Keratinocyte (primary cell): ENCODE measurements around the gene VAC14. TPM values are rescaled to one million over a fixed set of nuclear protein-coding genes. Genes with fewer than 3 reads are reported as not detected.

Experiments used
- DNase-seq: peaks from one replicate; pipeline ENCODE4 v3.0.0-alpha.2; 2011; ENCODE audit warnings: low read depth, missing footprints, low spot score
- FAIRE-seq: peaks from 2 replicates; lab custom pipeline; 2011; peaks lifted over from hg19 to GRCh38; lab: Jason Lieb, UNC
- H2AFZ ChIP-seq: 2 replicates; pipeline ENCODE4 v1.6.0; 2012; ENCODE audit warnings: low read length, control low read depth, inconsistent platforms; ENCODE audit not compliant: control insufficient read depth
- H3K27ac ChIP-seq: 2 replicates; pipeline ENCODE4 v1.5.1; 2011; ENCODE audit warnings: low read length; ENCODE audit not compliant: control insufficient read depth, insufficient read depth
- H3K27me3 ChIP-seq: 3 replicates; pipeline ENCODE4 v1.6.0; 2011; ENCODE audit warnings: low read length; ENCODE audit not compliant: control insufficient read depth, insufficient read depth; ENCODE audit errors: extremely low read depth
- H3K36me3 ChIP-seq, 2 experiments: 2 replicates in 1 of 2; 3 replicates in 1 of 2; pipeline ENCODE4 v1.5.1; 2011; ENCODE audit warnings: low read length in 2 of 2, mild to moderate bottlenecking in 1 of 2; ENCODE audit not compliant: control insufficient read depth in 2 of 2, insufficient read depth in 2 of 2; ENCODE audit errors: extremely low read depth in 1 of 2
- H3K4me1 ChIP-seq: 3 replicates; pipeline ENCODE4 v1.5.1; 2011; ENCODE audit warnings: low read length; ENCODE audit not compliant: control insufficient read depth, insufficient read depth; ENCODE audit errors: extremely low read depth
- H3K4me2 ChIP-seq: 3 replicates; pipeline ENCODE4 v1.6.0; 2011; ENCODE audit warnings: low read depth, low read length; ENCODE audit not compliant: control insufficient read depth, insufficient read depth; ENCODE audit errors: extremely low read depth
- H3K4me3 ChIP-seq, 3 experiments: fragments of 200-600 bp in 1 of 3; sonication (generic) in 1 of 3; 2 replicates in 2 of 3; 3 replicates in 1 of 3; pipeline ENCODE4 v1.5.1; 2011 to 2016; ENCODE audit warnings: low read length in 3 of 3, mild to moderate bottlenecking in 3 of 3, control low read depth in 2 of 3, inconsistent platforms in 1 of 3, low read depth in 1 of 3, mixed read lengths in 1 of 3, mixed run types in 1 of 3, moderate library complexity in 1 of 3; ENCODE audit not compliant: control insufficient read depth in 2 of 3, insufficient read depth in 2 of 3; ENCODE audit errors: extremely low read depth in 1 of 3
- H3K79me2 ChIP-seq: 2 replicates; pipeline ENCODE4 v1.6.0; 2012; ENCODE audit warnings: low read length; ENCODE audit not compliant: control insufficient read depth, insufficient read depth
- H3K9ac ChIP-seq: 3 replicates; pipeline ENCODE4 v1.6.0; 2011; ENCODE audit warnings: low read length; ENCODE audit not compliant: control insufficient read depth, insufficient read depth; ENCODE audit errors: extremely low read depth
- H3K9me1 ChIP-seq: 3 replicates; pipeline ENCODE4 v1.6.0; 2011; ENCODE audit warnings: low read length; ENCODE audit not compliant: control insufficient read depth, insufficient read depth; ENCODE audit errors: extremely low read depth
- H3K9me3 ChIP-seq: 2 replicates; pipeline ENCODE4 v1.5.1; 2012; ENCODE audit warnings: low read depth, low read length; ENCODE audit not compliant: control insufficient read depth
- H4K20me1 ChIP-seq: 3 replicates; pipeline ENCODE4 v1.6.0; 2011; ENCODE audit warnings: low read length; ENCODE audit not compliant: control insufficient read depth, insufficient read depth; ENCODE audit errors: extremely low read depth
- CTCF ChIP-seq, 3 experiments: IDR thresholded peaks in 1 of 3; conservative IDR thresholded peaks in 1 of 3; optimal IDR thresholded peaks in 1 of 3; 2 replicates in 2 of 3; 3 replicates in 1 of 3; pipeline versions ENCODE3 to v1.5.1; 2011; ENCODE audit warnings: low read length in 3 of 3, mild to moderate bottlenecking in 3 of 3, moderate library complexity in 2 of 3, control low read depth in 1 of 3, inconsistent platforms in 1 of 3; ENCODE audit not compliant: insufficient read depth in 2 of 3; ENCODE audit errors: extremely low read depth in 1 of 3
- EZH2 ChIP-seq: IDR thresholded peaks from one replicate; pipeline ENCODE4 v1.6.1; 2012; ENCODE audit warnings: inconsistent platforms, mild to moderate bottlenecking, low read length, moderate library complexity
- dilution Hi-C: fragments of 300-500 bp; cut with MboI; formaldehyde crosslinking; loops from one replicate; pipeline ENCODE4 v1.7.0; 2020; ENCODE audit warnings: low sequenced_read_pairs; ENCODE audit not compliant: extremely low pct_ligation_motif_present
- polyA plus RNA-seq, 5 experiments: library from polyadenylated mRNA; depleted of rRNA in 3 of 5; stranded (reverse) in 3 of 5; stranded (forward) in 1 of 5; unstranded in 1 of 5; fragments of >200 nt; gene quantifications; 1 replicate in 1 of 5; 2 replicates in 3 of 5; 3 replicates in 1 of 5; pipeline versions ENCODE4 v1.2.1 to v1.2.3, GENCODE V29; 2011 to 2012; ENCODE audit warnings: missing spikeins in 2 of 5, low read depth in 1 of 5, low replicate concordance in 1 of 5

VAC14 gene
- polyA plus RNA-seq, 1 donor (not counting 4 experiments of a cell fraction or from before 2014, with no cell fraction given): 15.9 TPM

GRCh38 chr16:70701036-70701435, 99.9 kb downstream of the VAC14 start:
- Histone ChIP-seq H3K9ac (no peak overlapping the region), H3K4me1 (peaks cover 64% of the 10 kb centered on the region), H3K9me3 (no peaks in the 10 kb centered on the region), H3K4me2 (no peak overlapping the region), H3K27me3 (no peaks in the 10 kb centered on the region), H3K27ac (no peak overlapping the region), H3K36me3 (peaks cover 1 to 4% of the 10 kb centered on the region in 2 experiments), H3K4me3 (no peak overlapping the region), H4K20me1 (no peaks in the 10 kb centered on the region), H3K79me2 (no peaks in the 10 kb centered on the region), H2AFZ (no peak overlapping the region), H3K9me1 (no peaks in the 10 kb centered on the region)
- TF ChIP-seq CTCF (optimal IDR thresholded peaks at IDR 0.05 in 1 of 3, IDR thresholded peaks at IDR 0.05 in 1 of 3, conservative IDR thresholded peaks at IDR 0.05 in 1 of 3; ENCODE audit: extremely low read depth in 1 of 3, insufficient read depth in 2 of 3, low read length in 3 of 3) (peak in 1 of 3 experiments; percentile 12), EZH2 (no peak)
- no peak for DNase-seq
- FAIRE-seq: peak; percentile 36
- dilution Hi-C loops: no loop called here

- FAIRE-seq (peak; percentile 67), DNase-seq (no peak)
- Histone ChIP-seq H4K20me1 (no peaks in the 10 kb centered on the region), H3K9ac (peak overlapping the region; percentile 73), H3K79me2 (no peaks in the 10 kb centered on the region), H3K27me3 (no peaks in the 10 kb centered on the region), H3K4me3 (peak overlapping the region in 1 of 3 experiments; percentile 37), H3K9me1 (no peaks in the 10 kb centered on the region), H3K4me1 (peaks cover 71% of the 10 kb centered on the region), H3K27ac (peak overlapping the region; percentile 89), H3K4me2 (peak overlapping the region; percentile 77), H3K36me3 (peaks cover 1 to 4% of the 10 kb centered on the region in 2 experiments), H2AFZ (peak overlapping the region; percentile 74), H3K9me3 (no peaks in the 10 kb centered on the region)
- dilution Hi-C loops: no loop called here
- TF ChIP-seq CTCF (optimal IDR thresholded peaks at IDR 0.05 in 1 of 3, IDR thresholded peaks at IDR 0.05 in 1 of 3, conservative IDR thresholded peaks at IDR 0.05 in 1 of 3; ENCODE audit: extremely low read depth in 1 of 3, insufficient read depth in 2 of 3, low read length in 3 of 3) (no peak), EZH2 (no peak)
Observed at GRCh38 chr16:70700101-70701020, 100.6 kb downstream of the VAC14 start.
